Muscle layer of duodenum (tissue), 2 donors: ENCODE data around the gene CCDC85C.

Experiments
- H3K27ac ChIP-seq: one replicate; pipeline ENCODE4 v1.7.0; 2013; ENCODE audit warnings: mild to moderate bottlenecking, low read length
- H3K27me3 ChIP-seq: one replicate; pipeline ENCODE4 v1.7.0; 2013; ENCODE audit warnings: low read depth, mild to moderate bottlenecking, control low read depth, low read length
- H3K36me3 ChIP-seq, 2 donors: one replicate each; pipeline ENCODE4 v1.7.0; 2013; ENCODE audit warnings: low read length in 2 of 2, control low read depth in 1 of 2, mild to moderate bottlenecking in 1 of 2; ENCODE audit not compliant: insufficient read depth in 2 of 2, control insufficient read depth in 1 of 2
- H3K4me1 ChIP-seq, 2 donors: one replicate each; pipeline ENCODE4 v1.7.0; 2013; ENCODE audit warnings: low read length in 2 of 2, mild to moderate bottlenecking in 2 of 2, control low read depth in 1 of 2, moderate library complexity in 1 of 2; ENCODE audit not compliant: insufficient read depth in 2 of 2, control insufficient read depth in 1 of 2
- H3K4me3 ChIP-seq, 2 donors: one replicate each; pipeline ENCODE4 v1.7.0; 2013; ENCODE audit warnings: low read length in 2 of 2, low read depth in 1 of 2, mild to moderate bottlenecking in 1 of 2
- H3K9me3 ChIP-seq, 2 donors: one replicate each; pipeline ENCODE4 v1.7.0; 2013; ENCODE audit warnings: low read length in 2 of 2, control low read depth in 1 of 2, mild to moderate bottlenecking in 1 of 2; ENCODE audit not compliant: control insufficient read depth in 1 of 2
- donor health status: healthy.

The CCDC85C gene

GRCh38 chr14:99548871-99549515, 55.0 kb downstream of the CCDC85C start:
- H3K36me3 ChIP-seq: no peaks in the 10 kb centered on the region
- H3K9me3 ChIP-seq: no peaks in the 10 kb centered on the region
- H3K27me3 ChIP-seq: no peaks in the 10 kb centered on the region
- H3K27ac ChIP-seq: no peak overlapping the region
- peaks cover 0 to 50% of the 10 kb centered on the region in 2 donors for H3K4me1 ChIP-seq
- H3K4me3 ChIP-seq: no peak overlapping the region

GRCh38 chr14:99548255-99548654, 55.8 kb downstream of the CCDC85C start:
- Histone ChIP-seq H3K9me3 (no peaks in the 10 kb centered on the region), H3K4me3 (no peak overlapping the region), H3K27me3 (no peaks in the 10 kb centered on the region), H3K4me1 (peaks cover 0 to 44% of the 10 kb centered on the region in 2 donors), H3K27ac (no peak overlapping the region), H3K36me3 (no peaks in the 10 kb centered on the region)

DNA sequence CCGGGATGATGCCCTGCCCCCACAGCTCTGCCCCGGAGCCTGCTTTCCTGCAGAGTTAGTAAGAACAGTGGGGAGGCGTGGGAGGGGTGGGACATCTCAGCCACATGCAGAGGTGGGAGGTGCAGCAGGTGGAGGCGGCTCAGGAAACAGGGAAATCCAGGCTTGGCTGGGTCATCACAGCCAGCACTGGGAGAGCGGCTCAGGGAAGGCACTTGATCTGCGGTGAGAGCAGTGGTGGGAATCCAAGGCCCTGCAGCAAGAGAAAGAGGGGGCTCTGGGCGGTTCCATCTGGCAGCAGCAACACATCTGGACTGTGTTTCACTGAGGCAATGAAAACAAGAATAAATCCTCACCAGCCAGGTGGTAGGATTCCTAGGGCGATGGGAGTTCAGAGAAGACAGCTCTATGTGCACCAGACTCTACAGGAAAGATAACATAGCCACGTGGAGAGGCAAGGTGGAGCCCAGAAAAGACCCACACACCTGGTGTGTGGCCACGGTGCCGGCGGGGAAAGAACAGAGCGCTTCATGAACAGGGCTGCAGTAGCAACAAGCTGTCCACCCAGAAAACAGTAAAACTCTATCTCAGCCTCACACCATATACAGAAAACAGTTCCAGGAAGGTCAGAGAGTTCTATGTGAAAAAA, 57.6 kb downstream of the CCDC85C start:
- H3K4me1 ChIP-seq: peaks cover 0 to 43% of the 10 kb centered on the region in 2 donors
- no peaks in the 10 kb centered on the region for H3K27me3 ChIP-seq
- no peaks in the 10 kb centered on the region for H3K36me3 ChIP-seq
- no peak overlapping the region for H3K4me3 ChIP-seq
- no peaks in the 10 kb centered on the region for H3K9me3 ChIP-seq
- no peak overlapping the region for H3K27ac ChIP-seq

DNA sequence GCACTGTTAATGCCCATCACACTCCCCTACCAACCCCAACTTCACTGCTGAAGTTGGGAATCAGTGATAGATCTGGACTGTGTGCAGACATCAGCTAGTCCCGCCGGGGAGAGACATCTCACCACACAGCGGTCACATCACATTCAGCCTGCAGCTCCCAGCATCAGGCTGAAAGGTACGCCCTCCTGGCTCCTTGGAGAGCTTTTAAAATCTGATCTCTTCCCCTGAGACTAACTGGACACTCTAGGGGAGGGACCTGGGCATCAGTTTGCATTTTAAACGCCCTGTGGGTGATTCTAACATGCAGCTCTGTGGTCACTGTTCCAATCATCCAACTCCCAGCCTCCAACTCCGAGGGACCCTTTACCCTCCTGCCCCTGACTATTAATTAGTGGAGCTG, 58.4 kb downstream of the CCDC85C start:
- Histone ChIP-seq H3K27ac (no peak overlapping the region), H3K36me3 (no peaks in the 10 kb centered on the region), H3K4me3 (no peak overlapping the region), H3K9me3 (no peaks in the 10 kb centered on the region), H3K27me3 (no peaks in the 10 kb centered on the region), H3K4me1 (peaks cover 0 to 51% of the 10 kb centered on the region in 2 donors)

GRCh38 chr14:99544991-99545390, 59.0 kb downstream of the CCDC85C start:
- Histone ChIP-seq H3K27ac (no peak overlapping the region), H3K36me3 (no peaks in the 10 kb centered on the region), H3K27me3 (no peaks in the 10 kb centered on the region), H3K4me3 (no peak overlapping the region), H3K4me1 (peaks cover 0 to 55% of the 10 kb centered on the region in 2 donors), H3K9me3 (no peaks in the 10 kb centered on the region)

DNA sequence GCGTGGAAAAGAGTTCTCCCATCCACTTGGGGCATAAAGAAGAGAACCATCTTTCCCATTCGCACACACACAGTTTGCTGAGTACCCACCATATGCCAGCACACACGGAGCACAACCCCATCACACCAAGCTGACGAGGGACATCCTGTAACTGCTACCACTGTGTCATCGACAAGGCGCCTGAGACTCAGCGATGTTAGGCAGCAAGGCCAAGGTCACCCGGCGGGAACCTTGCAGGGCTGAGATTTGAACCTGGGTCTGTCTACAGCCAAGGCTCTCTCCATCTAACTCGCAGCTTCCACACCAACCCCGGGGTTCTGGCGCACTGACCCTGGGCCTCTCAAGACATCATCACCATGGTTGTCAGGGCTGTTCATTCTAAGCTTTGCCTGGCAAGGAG, 60.0 kb downstream of the CCDC85C start:
- H3K4me1 ChIP-seq: peaks cover 0 to 48% of the 10 kb centered on the region in 2 donors
- no peaks in the 10 kb centered on the region for H3K9me3 ChIP-seq
- H3K27ac ChIP-seq: no peak overlapping the region
- no peak overlapping the region for H3K4me3 ChIP-seq
- no peaks in the 10 kb centered on the region for H3K36me3 ChIP-seq
- no peaks in the 10 kb centered on the region for H3K27me3 ChIP-seq

DNA sequence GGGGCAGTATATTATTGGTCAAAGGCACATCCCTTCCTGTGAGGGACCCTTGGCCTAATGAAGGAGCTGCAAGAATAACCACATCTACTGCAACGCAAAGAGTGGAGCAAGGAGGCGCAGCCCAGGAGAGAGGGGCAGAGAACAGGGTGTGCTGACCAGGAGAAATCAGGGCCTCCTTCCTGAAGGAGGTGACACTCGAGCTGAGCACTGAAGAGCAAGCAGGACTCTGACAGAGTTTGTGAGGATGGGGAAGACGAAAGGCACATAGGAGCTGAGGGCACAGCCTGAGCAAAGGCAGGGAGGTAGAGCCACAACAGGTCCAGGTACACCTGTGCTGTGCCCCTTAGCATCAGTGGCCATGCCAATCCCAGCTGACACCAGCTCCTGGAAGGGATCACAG, 60.6 kb downstream of the CCDC85C start:
- H3K36me3 ChIP-seq: no peaks in the 10 kb centered on the region
- H3K4me1 ChIP-seq: peaks cover 0 to 48% of the 10 kb centered on the region in 2 donors
- H3K27me3 ChIP-seq: no peaks in the 10 kb centered on the region
- no peak overlapping the region for H3K4me3 ChIP-seq
- no peaks in the 10 kb centered on the region for H3K9me3 ChIP-seq
- H3K27ac ChIP-seq: no peak overlapping the region

GRCh38 chr14:99542566-99542965, 61.4 kb downstream of the CCDC85C start:
- no peak overlapping the region for H3K4me3 ChIP-seq
- no peaks in the 10 kb centered on the region for H3K36me3 ChIP-seq
- H3K9me3 ChIP-seq: no peaks in the 10 kb centered on the region
- H3K4me1 ChIP-seq: peaks cover 0 to 56% of the 10 kb centered on the region in 2 donors
- H3K27ac ChIP-seq: no peak overlapping the region
- H3K27me3 ChIP-seq: no peaks in the 10 kb centered on the region

DNA sequence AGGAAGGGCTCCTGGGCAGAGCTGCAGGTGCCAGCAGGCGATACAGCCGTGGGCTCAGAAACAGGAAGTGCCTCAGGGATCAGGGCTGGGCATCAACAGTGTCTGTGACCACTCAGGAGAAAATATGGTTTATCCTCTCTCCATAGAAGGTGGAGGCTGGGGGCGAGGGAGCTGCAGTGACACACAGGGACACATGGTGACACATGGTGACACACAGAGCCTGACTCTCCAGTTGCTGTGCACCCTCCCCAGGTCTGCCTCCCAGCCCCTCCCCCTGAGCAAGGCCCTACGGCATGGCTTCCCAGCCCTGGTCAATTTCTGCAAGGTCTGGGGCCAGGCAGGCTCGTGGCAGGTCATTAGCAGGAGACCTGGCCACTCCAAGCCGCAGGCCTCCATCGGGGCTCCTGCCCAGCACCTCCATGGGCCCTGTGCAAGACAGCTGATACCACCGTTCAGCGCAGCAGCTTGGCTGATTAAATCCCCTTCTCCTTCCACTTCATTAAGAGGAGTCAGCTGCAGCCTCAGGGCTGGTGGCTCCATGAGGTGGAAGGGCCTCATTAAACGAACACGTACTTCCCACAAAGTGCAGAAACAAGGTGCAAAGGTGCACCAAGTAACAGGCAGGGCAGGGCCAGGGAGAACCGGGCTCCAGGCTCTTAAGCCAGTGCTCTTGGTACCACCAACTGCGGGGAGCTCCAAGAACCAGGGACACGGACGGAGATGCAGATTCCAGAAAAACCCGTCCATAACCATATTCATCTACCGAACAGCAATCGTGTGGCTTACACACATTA, 62.1 kb downstream of the CCDC85C start:
- Histone ChIP-seq H3K4me3 (no peak overlapping the region), H3K27me3 (no peaks in the 10 kb centered on the region), H3K9me3 (no peaks in the 10 kb centered on the region), H3K27ac (no peak overlapping the region), H3K36me3 (no peaks in the 10 kb centered on the region), H3K4me1 (peaks cover 4 to 63% of the 10 kb centered on the region in 2 donors)

DNA sequence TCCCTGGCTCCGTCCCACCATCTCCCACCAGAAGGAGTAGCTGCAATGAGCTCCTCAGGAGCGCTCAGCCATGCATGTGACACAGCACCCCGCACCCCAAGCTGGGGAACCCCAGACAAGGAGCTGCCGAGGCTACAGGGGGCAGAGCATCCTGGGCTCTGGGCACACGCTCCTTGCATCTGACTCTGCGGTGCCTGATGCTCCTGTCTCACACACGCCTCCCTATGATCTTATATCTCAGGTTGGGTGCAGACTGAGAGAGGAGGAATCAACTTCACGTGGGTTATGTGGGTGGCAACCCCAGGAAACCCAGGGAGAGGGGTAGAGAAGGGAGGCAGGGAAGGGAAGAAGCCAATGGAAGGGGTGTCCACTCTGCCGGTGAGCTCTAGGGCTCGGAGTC, 62.8 kb downstream of the CCDC85C start:
- no peak overlapping the region for H3K4me3 ChIP-seq
- peaks cover 5 to 62% of the 10 kb centered on the region in 2 donors for H3K4me1 ChIP-seq
- H3K9me3 ChIP-seq: no peaks in the 10 kb centered on the region
- no peak overlapping the region for H3K27ac ChIP-seq
- H3K36me3 ChIP-seq: no peaks in the 10 kb centered on the region
- H3K27me3 ChIP-seq: no peaks in the 10 kb centered on the region

GRCh38 chr14:99540196-99541032, 63.6 kb downstream of the CCDC85C start:
- Histone ChIP-seq H3K4me3 (no peak overlapping the region), H3K27ac (no peak overlapping the region), H3K36me3 (no peaks in the 10 kb centered on the region), H3K4me1 (peaks cover 5 to 58% of the 10 kb centered on the region in 2 donors), H3K27me3 (no peaks in the 10 kb centered on the region), H3K9me3 (no peaks in the 10 kb centered on the region)
